Activated T-cell treated with anti-CD3 and anti-CD28 coated beads, Interleukin-2, amount 50 U/mL, for 48 hours (primary cell): ENCODE measurements around the gene SLC23A2.
A peak's percentile ranks its signal among the peaks of the same experiment; 100 is the strongest.
"Not testable (repeated sequence)": the region's sequence is repeated elsewhere in the genome, so short reads cannot be mapped to it uniquely, and the experiment has no call there.

Experiments used
- DNase-seq, 2 experiments: peaks; one replicate each; pipeline ENCODE4 v3.0.0-alpha.2; 2020

Gene SLC23A2

DNA sequence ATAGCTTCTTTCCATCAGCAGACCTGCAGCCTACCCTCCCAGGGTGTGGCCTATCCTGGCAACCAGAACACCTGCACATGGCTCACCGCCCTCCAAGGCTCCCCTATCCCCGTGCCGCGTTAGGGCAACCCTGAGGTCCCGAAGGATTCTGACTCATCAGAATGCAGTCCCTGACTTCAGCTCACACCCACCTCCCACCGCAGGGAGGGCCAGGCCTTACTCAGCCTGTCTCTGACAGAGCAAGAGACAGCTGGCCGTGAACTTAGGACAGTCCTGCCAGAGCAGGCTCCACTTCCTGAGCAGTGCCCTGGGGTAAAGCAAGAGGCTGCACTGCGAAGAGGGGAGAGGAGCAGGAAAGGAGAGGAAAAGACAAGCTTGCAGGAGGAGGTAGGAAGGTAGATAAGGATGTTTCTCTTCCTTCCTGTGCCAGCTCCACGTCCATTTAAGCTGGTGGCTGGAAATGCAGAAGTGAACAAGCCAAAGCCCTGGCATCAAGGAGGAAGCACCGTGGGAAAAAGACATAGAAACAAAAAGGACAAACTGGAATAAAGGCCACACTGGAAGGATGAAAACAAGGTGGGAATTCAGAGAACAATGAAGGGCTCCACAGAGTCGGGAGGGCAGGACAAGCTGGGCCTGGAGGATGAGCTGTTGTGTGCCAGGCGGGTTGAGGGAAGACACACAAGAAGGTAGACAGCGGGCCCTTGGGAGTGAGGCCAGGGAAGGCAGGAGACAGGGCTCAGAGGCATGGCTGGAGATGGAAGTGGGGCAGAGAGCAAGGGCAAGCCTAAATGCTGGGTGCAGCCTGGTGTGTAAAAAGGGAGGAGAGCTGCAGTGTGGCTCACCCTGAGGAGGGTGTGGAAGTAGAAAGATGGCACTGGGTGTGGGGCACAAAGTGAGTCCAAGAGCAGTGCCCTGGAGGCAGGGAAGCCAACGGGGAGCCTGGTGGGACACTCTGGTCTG is 102.7 kb downstream of the SLC23A2 start:
- no peak for DNase-seq

DNA sequence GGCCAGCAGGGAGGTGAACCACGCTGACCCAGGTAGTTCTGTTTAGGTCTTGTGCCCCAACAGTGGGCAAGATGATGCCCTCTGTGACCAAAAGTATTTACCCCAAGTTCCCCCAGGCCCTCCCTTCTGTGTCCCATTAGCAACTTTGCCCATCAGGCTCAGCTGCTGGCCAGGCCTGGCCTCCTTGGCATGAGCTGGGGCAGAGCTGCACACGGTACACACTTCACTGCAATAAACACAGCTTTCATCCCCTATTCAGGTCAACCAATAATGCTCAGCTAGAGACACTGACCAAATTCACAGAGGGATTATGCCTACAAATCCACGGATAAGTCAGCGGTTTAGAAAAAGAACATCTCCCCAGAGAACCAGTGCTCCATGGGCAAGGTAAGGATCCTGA is 103.7 kb downstream of the SLC23A2 start:
- DNase-seq = no peak

DNA sequence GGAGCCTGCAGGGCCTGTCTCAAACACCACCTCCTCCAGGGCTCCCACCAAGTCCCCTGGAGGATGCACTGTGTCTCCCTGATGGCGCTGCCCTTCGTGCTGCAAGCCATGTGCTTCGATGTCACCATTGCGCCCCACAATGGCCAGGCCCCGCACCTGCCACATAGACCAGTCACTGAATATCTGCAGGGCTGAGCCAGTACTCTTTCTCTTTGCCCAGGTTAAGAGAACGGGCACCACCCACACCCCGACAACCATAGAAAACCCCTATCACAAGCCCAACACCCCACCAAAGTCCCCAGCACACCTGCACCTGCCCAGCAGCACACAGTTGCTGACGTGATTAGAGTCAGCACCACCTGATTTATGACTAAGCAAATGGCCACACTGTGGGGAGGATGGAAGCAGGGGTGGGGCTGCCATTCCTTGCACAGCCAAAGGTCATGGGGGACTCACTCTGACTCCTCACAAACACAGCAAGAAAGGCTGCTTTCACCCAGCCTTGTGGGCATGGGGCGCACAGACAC is 104.3 kb downstream of the SLC23A2 start:
- peak in 1 of 2 experiments; percentile 27 for DNase-seq

DNA sequence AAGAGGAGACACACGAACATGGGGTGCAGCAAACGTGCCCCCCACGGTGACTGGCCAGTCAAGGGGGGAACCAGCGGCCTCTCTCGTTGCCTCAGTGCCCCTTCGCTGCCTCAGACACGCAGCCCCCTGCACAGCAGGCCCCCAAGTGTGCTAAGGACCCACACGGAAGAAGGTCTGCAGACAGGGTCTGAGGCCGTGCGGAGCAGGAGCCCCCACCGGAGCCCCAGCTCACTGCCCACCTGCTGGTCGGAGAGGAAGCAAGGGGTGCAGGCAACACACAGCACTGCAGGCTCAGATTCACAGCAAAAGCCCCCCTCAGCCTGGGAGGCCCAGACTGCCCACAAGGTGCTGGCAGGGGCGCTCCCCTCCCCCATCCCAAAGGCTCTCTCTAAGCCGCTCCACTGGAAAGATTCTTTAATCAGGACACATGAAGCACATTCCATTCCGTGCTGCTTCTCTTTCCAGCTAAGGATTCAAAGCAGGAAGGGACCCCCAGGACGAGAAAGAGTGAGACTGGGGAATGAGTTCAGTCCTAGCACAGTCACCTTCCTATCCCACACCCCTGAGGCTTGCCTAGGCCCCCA is 105.1 kb downstream of the SLC23A2 start:
- no peak for DNase-seq

DNA sequence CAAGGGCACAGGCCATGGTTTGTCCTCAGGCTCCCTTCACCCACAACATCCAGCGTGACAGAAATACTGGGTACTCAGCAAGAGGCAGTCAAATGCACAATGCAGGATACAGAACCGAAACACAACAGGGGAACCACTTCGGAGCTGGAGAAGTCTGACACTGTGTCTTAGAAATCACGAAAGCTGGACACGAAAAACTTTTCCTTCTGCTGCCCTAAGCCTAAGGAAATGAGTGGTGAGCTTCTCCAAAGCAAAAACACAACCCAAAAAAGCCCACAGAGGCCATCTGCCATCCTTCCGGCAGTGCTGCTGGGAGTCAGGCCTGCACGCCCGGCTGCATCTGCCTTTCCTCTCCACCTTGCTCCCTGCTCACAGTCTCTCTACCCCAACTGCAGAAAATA is 106.3 kb downstream of the SLC23A2 start:
- DNase-seq = no peak

DNA sequence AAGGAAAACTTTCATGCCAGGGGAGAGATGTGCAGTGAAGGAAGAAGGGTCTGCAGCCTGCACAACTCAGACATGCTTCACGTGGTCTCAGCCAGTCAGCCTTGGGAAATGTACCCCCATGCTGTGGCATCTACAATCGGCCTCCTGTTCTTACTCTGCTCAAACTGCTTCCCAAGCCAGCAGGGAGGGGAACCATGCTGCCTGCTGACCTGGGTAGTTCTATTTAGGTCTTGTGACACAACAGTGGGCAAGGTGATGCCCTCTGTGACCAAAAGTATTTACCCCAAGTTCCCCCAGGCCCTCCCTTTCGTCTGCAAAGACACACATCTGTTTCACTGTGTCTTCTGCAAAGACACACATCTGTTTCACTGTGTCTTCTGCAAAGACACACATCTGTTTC is 106.9 kb downstream of the SLC23A2 start:
- DNase-seq = no peak

DNA sequence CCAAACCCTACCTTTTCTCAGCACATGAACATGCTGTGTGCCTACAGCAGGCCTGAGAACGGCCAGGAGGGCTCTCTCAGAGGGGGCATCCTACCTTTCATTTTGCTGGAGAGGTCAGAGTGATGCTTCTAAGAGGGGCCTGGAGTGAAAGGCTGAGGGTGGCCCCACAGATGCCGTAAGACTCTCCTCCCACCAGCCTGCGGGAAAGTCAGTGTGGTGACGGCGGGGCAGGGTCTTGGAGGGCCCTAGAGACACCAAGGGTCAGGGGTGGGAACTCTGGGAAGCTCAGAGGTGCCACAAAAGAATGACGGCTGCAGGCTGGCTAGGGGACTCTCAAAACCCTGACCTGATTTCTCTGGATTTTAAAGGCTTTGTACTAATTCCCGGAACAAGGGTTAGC is 107.6 kb downstream of the SLC23A2 start:
- no peak for DNase-seq

DNA sequence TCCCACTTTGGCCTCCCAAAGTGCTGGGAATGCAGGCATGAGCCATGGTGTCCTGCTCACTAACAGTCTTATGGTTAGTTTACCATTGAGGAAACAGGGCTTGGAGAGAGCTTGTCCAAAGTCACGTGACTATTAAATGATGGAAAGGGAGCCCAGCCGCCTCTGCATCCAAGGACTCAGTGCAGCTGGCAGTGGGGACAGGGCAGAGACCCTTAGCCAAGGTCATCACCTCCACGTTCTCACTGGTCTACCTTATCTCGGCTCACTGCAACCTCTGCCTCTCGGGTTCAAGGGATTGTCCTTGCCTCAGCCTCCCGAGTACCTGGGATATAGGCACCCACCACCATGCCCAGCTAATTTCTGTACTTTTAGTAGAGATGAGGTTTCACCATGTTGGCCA is 109.3 kb downstream of the SLC23A2 start:
- no peak for DNase-seq

DNA sequence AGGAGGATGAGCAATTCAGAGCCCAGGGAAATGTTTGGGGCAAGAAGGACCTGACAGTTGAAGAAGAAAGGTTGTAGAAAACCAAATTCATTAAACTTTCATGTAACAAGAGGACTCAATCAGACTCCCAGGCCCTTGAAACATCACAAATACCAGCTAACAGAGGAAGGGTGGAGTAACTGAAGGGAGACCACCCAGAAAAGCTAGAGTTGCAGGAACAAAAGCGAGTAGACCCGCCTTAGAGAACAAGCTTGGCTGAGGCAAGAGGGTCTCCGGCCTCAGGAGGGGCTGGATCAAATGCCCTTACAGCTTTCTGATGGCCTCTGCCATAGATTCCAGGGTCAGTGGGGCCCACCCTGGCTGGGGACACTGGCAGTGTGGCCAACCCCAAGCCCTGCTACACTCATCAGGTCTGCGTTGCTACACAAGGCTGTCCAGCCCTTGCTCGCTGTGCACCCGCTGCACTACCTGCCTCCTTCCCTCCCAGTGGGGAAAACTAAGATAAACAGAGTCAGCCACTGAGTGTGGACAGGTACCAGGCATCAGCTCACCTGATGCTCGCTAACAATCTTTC is 110.0 kb downstream of the SLC23A2 start:
- DNase-seq = no peak

DNA sequence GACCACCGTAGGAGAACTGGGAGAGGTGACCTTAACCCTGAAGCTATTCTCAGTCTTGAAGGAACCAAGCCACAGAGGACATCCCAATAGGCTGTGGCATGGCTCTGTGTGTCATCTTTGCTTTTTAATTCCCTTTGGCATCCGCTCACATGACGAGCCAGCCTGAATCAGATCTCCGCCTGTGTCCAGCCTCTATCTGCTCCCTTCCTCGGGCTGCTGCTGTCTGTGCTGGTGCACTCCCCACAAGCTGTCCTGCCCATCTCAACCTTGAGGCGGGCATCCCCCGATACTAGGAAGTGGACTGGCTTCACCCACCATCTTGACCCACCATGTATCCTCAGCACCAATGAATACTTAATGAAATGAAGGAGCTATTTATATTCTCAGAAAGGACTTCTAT is 111.9 kb downstream of the SLC23A2 start:
- DNase-seq = no peak

DNA sequence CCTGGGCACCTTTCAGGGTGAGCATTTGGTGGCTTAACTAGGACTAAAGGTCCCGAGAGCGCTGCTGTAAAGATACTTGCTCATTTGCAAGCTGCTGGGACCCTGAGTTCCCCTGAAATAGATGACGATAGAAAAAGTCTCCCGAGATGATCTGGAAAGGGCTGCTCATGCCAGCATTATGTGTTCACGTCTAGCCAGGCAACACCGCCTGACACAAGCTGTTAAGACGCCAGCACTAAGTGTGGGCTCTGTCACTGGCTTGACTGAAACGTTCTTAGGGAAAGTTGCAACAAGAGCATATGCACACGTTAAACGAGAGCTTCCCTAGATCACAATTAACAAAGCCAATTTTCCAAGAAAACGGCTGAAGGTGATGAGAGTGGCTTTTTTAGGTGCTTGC is 113.7 kb downstream of the SLC23A2 start:
- DNase-seq = no peak

DNA sequence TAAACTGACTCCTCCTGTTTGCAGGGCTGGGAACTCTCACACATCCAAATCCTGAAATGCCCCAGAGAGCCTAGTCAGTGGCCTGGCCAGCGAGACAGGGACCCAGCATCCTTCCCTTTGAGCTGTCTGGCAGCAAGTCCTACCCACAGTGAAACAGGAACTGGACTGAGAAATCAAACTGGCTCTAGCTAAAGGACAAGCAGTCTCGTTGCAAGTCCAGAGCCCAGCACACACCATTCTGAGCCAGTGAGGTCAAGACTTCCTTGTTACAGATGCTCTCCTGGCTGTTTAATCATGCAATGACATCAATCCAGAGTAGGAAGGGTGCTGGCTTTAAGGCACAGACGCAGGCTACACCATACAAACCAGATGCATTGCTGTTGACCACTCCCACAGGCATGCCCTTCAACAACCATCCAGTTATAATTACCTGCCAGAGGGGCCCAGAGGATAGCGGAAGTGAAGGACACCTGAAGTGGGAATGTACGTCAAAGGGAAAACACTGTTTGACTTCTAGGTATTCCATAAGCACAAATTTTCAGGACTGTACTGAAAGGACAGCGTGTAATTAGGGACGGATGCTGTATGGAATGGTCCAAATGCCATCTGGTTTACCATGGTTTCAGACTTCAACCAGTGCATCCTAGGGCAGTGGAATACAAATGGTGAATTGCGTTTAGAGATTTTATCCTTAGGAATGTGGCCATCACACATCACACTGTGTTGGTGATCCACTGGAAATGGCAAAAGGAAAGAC is 114.4 kb downstream of the SLC23A2 start:
- DNase-seq = no peak

DNA sequence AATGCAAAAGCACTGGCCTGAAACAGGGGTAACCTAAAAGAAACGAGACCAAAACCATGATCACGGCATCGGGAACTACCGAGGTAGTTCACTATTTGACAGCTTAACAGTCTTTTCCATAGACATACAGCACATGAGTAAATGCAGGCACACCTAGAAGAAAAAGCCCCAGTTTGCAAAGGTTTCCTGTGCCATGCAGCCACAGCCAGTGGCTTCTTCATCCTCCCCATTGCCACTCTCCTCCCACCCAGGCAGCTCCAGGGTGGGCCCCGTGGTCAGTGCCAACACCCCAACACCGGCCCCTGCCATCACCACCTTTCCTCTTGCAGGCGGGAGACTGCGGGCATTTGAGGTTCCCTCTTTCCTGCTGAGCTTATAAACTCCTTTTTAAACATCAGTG is 115.4 kb downstream of the SLC23A2 start:
- no peak for DNase-seq

DNA sequence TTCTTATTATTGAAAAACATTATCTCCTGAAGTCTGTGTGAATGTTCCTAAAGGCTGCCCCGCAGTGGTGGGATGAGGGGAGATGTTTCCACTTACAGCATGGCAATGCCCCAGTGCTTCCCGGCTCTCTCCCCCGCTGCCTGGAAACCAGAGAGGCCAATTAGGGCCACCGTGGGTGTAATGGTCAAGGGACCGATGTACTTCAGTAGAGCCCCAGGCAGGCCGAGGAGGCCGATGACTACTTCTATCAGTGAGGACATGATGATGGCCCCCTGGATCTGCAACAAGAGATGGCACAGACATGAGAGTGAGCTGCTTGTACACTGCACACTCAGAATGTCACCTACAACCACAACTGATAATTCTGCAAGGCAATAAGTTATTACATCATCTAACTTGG is 117.8 kb downstream of the SLC23A2 start:
- DNase-seq = no peak

DNA sequence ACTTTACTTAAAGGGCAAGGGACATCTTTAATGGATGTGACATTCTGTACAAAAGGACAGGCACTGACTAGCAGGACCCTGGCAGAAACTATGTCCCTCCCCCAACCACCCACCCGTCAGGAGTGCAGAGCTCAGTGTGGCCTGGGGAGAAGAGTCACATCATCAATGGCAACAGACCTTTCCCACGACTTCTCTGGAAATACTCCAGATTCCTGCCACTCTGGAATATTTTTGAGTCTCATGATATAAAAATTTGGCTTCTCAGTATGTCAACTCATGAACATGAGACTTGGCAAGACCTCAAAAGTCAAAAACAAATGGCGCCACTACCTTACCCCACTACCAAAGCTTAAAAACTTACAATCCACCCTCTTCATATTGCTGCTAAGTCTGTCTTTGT is 118.3 kb downstream of the SLC23A2 start:
- DNase-seq = no peak

DNA sequence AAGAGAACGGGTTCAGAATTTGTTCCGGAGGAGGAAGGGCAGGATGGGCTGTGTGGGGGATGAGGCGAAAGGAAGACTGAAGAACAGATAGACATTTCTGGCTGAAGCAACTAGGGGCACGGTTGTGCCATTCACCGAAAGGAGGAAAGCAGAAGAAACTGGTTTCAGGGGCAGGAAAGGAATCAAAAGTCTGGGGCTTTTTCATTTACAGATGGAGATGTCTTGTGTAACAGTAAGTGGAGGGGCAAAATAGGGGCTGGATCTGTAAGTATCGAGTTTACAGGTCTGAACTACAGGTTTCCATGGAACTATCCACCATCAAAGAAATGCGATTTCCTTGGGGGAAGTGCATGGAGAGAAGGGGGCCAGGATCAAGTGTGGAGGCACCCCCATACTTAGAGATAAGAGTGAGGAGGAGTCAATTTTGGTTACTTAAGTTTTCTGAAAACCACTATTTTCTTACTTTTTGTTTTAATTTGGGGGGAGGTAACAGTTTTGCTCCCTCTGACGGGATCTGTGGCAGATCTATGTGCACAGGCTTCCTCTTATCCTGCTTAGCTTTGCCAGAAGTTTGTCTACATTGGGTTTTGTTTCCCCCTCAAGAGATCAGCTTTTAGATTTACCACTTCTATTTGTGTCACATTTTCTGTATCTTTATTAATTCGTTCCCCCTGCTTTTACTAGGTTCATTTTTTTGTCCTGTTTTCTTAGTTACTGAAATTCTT is 120.1 kb downstream of the SLC23A2 start:
- DNase-seq = no peak

DNA sequence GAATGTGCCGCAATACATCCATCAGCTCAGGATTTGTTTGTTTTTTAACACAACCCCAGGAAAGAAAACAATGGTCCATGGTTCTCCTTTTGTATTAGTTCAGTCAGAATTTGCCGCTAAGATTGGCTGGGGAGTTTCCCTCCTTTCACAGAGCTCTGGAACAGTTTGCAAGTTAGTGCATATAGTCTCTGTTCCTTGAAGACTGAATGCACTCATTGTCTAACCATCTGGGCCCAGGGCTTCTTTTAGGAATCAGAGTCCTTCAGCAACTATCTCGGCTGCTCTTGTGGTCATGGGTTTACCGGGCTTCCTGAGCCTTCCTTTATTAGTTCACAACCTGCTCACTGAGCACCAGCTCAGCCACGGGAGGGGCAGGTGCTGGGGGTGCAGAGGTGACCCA is 121.3 kb downstream of the SLC23A2 start:
- DNase-seq = no peak

DNA sequence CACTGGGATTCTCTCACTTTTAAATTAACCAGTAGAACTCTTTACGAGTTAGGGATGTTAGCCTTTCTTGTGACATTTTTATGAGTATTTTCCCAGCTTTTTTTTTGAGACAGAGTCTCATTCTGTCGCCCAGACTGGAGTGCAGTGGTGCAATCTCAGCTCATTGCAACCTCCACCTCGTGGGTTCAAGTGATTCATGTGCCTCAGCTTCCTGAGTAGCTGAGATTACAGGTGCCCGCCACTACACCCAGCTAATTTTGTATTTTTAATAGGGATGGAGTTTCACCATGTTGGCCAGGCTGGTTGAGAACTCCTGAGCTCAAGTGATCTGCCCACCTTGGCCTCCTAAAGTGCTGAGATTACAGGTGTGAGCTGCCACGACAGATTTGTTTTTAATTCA is 123.2 kb downstream of the SLC23A2 start:
- DNase-seq = not testable (repeated sequence)

DNA sequence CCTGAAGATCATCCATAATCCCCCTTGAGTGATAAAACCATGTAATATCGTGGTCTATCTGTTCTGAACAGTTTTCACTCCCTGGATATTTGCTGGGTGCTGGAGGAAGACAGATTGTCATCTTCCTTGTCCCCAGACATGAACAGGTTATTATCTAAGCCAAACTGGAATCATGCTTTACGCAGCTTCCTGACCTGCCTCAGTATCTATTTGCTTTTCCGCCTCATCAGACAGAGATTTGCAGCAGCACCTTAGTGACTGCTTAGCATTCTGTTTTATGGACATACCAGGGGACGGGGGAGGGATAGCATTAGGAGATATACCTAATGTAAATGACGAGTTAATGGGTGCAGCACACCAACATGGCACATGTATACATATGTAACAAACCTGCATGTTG is 124.6 kb downstream of the SLC23A2 start:
- DNase-seq = no peak

DNA sequence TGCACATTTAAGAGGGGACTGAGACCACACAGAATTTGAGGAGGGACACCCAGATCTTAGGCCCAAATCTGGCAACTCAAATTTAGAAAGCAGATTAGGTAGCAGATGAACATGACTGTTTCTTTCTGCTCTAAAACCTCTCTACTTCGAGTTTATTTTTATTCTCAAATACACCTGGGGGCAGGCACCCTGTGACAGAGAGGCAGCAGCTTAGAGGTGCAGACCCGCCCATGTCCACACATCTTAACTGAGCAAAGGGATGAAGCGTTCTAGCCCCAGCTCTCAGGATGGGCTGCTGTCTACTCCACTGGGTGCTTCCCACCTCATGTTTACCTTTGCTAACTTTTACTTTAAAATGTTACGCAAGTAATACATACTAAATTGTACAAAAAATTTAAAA is 125.0 kb downstream of the SLC23A2 start:
- DNase-seq = no peak

DNA sequence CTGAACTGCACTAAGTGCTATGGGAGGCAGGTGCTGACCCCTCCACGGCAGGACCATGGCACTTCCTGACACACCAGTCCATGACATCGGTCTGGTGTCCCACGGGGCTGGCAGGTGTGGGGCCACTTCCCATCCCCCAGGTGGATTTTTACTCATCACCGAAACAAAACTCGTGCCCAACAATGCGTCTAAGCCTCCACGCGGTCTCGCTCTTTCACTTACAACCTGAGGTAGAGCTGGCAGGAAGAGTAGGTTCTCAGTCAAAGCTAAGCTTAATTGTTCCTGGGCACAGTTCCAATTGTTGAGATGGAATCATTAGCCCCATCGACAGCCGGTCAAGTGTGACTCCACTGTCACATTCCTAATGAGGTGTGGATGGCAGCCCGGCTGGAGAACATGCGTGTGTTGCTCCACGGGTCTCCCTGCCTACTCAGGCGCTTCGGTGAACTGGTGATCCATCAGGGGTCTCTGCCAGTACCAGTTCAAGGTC is 125.7 kb downstream of the SLC23A2 start:
- no peak for DNase-seq

DNA sequence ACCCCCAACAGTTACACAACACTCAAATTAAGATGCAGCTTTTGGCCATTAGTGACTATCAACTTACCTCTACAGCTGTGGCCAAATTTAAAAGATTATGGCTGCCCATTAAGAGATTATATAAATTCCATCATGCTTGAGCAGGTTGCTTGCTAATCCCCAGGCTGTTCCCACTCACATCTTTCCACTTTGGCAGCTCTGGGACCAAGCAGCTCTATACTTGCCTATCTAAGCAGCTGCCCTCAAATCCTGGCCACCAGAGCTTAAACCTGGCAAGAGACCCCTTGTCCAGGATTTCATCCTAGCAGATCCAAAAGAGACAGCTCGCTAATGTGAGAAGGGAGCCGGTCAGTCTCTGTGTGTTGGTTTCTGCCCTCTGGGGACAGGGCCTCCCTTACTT is 127.9 kb downstream of the SLC23A2 start:
- DNase-seq = no peak
